Hepatocyte (in vitro differentiated cells): ENCODE measurements around the gene CNP.

Source experiments
- CTCF ChIP-seq: fragments of 200-600 bp; sonication (generic); IDR thresholded peaks from 2 replicates; pipeline ENCODE4 v1.5.1; 2016; ENCODE audit warnings: antibody characterized with exemption, mild to moderate bottlenecking; ENCODE audit not compliant: poor library complexity
- EZH2 ChIP-seq: fragments of 200-600 bp; sonication (generic); IDR thresholded peaks from 2 replicates; pipeline ENCODE4 v1.6.1; 2016; ENCODE audit warnings: antibody characterized with exemption, mild to moderate bottlenecking, borderline replicate concordance
- EZH2phosphoT487 ChIP-seq: fragments of 200-600 bp; sonication (generic); IDR thresholded peaks from one replicate; pipeline ENCODE4 v1.6.1; 2018; ENCODE audit warnings: antibody characterized with exemption, mild to moderate bottlenecking, low read depth, moderate library complexity; ENCODE audit not compliant: unreplicated experiment, severe bottlenecking

- no peak for TF ChIP-seq CTCF
- TF ChIP-seq EZH2phosphoT487, result no peak
- TF ChIP-seq EZH2, result no peak
Observed at GRCh38 chr17:42023524-42024349, 57.1 kb downstream of the CNP start.
